H9 (cell line): ENCODE results near the gene NKG7. TPM values are rescaled to one million over a fixed set of nuclear protein-coding genes. Genes with fewer than 3 reads are reported as not detected.
A peak's percentile ranks its signal among the peaks of the same experiment; 100 is the strongest.

Source experiments
- DNase-seq: peaks from one replicate; pipeline ENCODE4 v3.0.0-alpha.2; 2017
- H2AFZ ChIP-seq: one replicate; pipeline ENCODE4 v1.6.1; 2013; ENCODE audit warnings: mild to moderate bottlenecking, low read length, control low read depth, moderate library complexity
- H2AK5ac ChIP-seq: 2 replicates; pipeline ENCODE4 v1.6.1; 2013; ENCODE audit warnings: low read length, control low read depth, mixed read lengths; ENCODE audit not compliant: insufficient read length
- H2BK120ac ChIP-seq: one replicate; pipeline ENCODE4 v1.6.1; 2013; ENCODE audit warnings: low read depth, mild to moderate bottlenecking, low read length, control low read depth, inconsistent platforms; ENCODE audit not compliant: poor library complexity, severe bottlenecking
- H2BK12ac ChIP-seq: 2 replicates; pipeline ENCODE4 v1.6.1; 2013; ENCODE audit warnings: low read length, control low read depth, mixed read lengths, low read depth; ENCODE audit not compliant: insufficient read length
- H2BK15ac ChIP-seq: 2 replicates; pipeline ENCODE4 v1.6.1; 2013; ENCODE audit warnings: low read depth, low read length, control low read depth
- H2BK20ac ChIP-seq: one replicate; pipeline ENCODE4 v1.6.1; 2013; ENCODE audit warnings: low read depth, mild to moderate bottlenecking, low read length, control low read depth, inconsistent platforms; ENCODE audit not compliant: poor library complexity, severe bottlenecking
- H2BK5ac ChIP-seq: 2 replicates; pipeline ENCODE4 v1.6.1; 2013; ENCODE audit warnings: low read length, control low read depth, mixed read lengths; ENCODE audit not compliant: insufficient read length
- H3K14ac ChIP-seq: 2 replicates; pipeline ENCODE4 v1.6.1; 2013; ENCODE audit warnings: low read length, control low read depth; ENCODE audit not compliant: insufficient read depth
- H3K18ac ChIP-seq: 2 replicates; pipeline ENCODE4 v1.6.1; 2013; ENCODE audit warnings: low read depth, mild to moderate bottlenecking, mixed read lengths, low read length, control low read depth; ENCODE audit not compliant: insufficient read length
- H3K23ac ChIP-seq: 2 replicates; pipeline ENCODE4 v1.6.1; 2013; ENCODE audit warnings: low read length, control low read depth, mixed read lengths, low read depth; ENCODE audit not compliant: insufficient read length
- H3K23me2 ChIP-seq: 2 replicates; pipeline ENCODE4 v1.6.1; 2013; ENCODE audit warnings: low read depth, mild to moderate bottlenecking, mixed read lengths, low read length, control low read depth; ENCODE audit not compliant: insufficient read length, poor library complexity, severe bottlenecking
- H3K27ac ChIP-seq: 2 replicates; pipeline ENCODE4 v1.5.1; 2013; ENCODE audit warnings: low read length, control low read depth, mixed read lengths, low read depth; ENCODE audit not compliant: insufficient read length
- H3K27me3 ChIP-seq: 2 replicates; pipeline ENCODE4 v1.6.1; 2013; ENCODE audit warnings: low read length, control low read depth, inconsistent platforms; ENCODE audit not compliant: insufficient read depth
- H3K4ac ChIP-seq: 2 replicates; pipeline ENCODE4 v1.6.1; 2013; ENCODE audit warnings: low read depth, mild to moderate bottlenecking, control low read depth, inconsistent platforms, low read length, moderate library complexity
- H3K4me1 ChIP-seq: 2 replicates; pipeline ENCODE4 v1.6.1; 2013; ENCODE audit warnings: low read length, control low read depth, inconsistent platforms; ENCODE audit not compliant: insufficient read depth
- H3K4me2 ChIP-seq: 2 replicates; pipeline ENCODE4 v1.6.1; 2013; ENCODE audit warnings: low read length, control low read depth, mixed read lengths; ENCODE audit not compliant: insufficient read length, insufficient read depth
- H3K56ac ChIP-seq: 2 replicates; pipeline ENCODE4 v1.6.1; 2013; ENCODE audit warnings: low read depth, mild to moderate bottlenecking, mixed read lengths, low read length, control low read depth; ENCODE audit not compliant: insufficient read length
- H3K79me1 ChIP-seq: 2 replicates; pipeline ENCODE4 v1.6.1; 2013; ENCODE audit warnings: low read depth, mild to moderate bottlenecking, moderate library complexity, low read length, control low read depth, inconsistent platforms; ENCODE audit not compliant: insufficient read depth, poor library complexity, severe bottlenecking
- H3K79me2 ChIP-seq: 2 replicates; pipeline ENCODE4 v1.6.1; 2013; ENCODE audit warnings: low read length, control low read depth, inconsistent platforms; ENCODE audit not compliant: insufficient read depth
- H3K9ac ChIP-seq: 2 replicates; pipeline ENCODE4 v1.6.1; 2013; ENCODE audit warnings: low read length, control low read depth, mixed read lengths; ENCODE audit not compliant: insufficient read length; ENCODE audit errors: extremely low read depth
- H3K9me3 ChIP-seq: one replicate; pipeline ENCODE4 v1.6.1; 2013; ENCODE audit warnings: low read depth, low read length, inconsistent platforms; ENCODE audit not compliant: control insufficient read depth
- H3T11ph ChIP-seq: one replicate; pipeline ENCODE4 v1.6.1; 2013; ENCODE audit warnings: mild to moderate bottlenecking, low read length, control low read depth, inconsistent platforms
- H4K20me1 ChIP-seq: one replicate; pipeline ENCODE4 v1.6.1; 2013; ENCODE audit not compliant: control insufficient read depth, insufficient read length, insufficient read depth
- H4K5ac ChIP-seq: 2 replicates; pipeline ENCODE4 v1.6.1; 2013; ENCODE audit warnings: low read depth, mild to moderate bottlenecking, mixed read lengths, low read length, control low read depth; ENCODE audit not compliant: insufficient read length
- H4K8ac ChIP-seq: replicated peaks from 2 replicates; pipeline ENCODE4 v1.6.1; 2013; ENCODE audit warnings: low read length, control low read depth, mixed read lengths, low read depth; ENCODE audit not compliant: insufficient read length
- H4K91ac ChIP-seq: 2 replicates; pipeline ENCODE4 v1.6.1; 2013; ENCODE audit warnings: low read depth, mild to moderate bottlenecking, moderate library complexity, mixed read lengths, low read length, control low read depth; ENCODE audit not compliant: insufficient read length
- H3K27ac Mint-ChIP-seq, 3 experiments: 2 replicates in 2 of 3; 3 replicates in 1 of 3; pipeline ENCODE4 v1.8.0; 2020 to 2021; ENCODE audit warnings: mixed read lengths in 3 of 3, mild to moderate bottlenecking in 1 of 3, moderate library complexity in 1 of 3
- H3K27me3 Mint-ChIP-seq: 2 replicates; pipeline ENCODE4 v1.8.0; 2021; ENCODE audit warnings: low read depth, mild to moderate bottlenecking, moderate library complexity, mixed read lengths
- H3K36me3 Mint-ChIP-seq, 3 experiments: 2 replicates in 2 of 3; 3 replicates in 1 of 3; pipeline ENCODE4 v1.8.0; 2020 to 2021; ENCODE audit warnings: low read depth in 3 of 3, mixed read lengths in 3 of 3; ENCODE audit not compliant: insufficient read depth in 1 of 3
- H3K4me1 Mint-ChIP-seq, 2 experiments: 2 replicates each; pipeline ENCODE4 v1.8.0; 2020; ENCODE audit warnings: mixed read lengths in 2 of 2
- H3K4me3 Mint-ChIP-seq, 2 experiments: 2 replicates in 1 of 2; 3 replicates in 1 of 2; pipeline ENCODE4 v1.8.0; 2020 to 2021; ENCODE audit warnings: mild to moderate bottlenecking in 2 of 2, mixed read lengths in 2 of 2, moderate library complexity in 1 of 2
- H3K9me3 Mint-ChIP-seq, 2 experiments: 2 replicates in 1 of 2; 3 replicates in 1 of 2; pipeline ENCODE4 v1.8.0; 2020; ENCODE audit warnings: mild to moderate bottlenecking in 2 of 2, mixed read lengths in 2 of 2, moderate library complexity in 1 of 2
- CTCF ChIP-seq: fragments of 200-600 bp; sonication (generic); conservative IDR thresholded peaks from 3 replicates; pipeline ENCODE4 v1.8.0; 2021; ENCODE audit warnings: antibody characterized with exemption, mild to moderate bottlenecking
- WGBS: extraction: QIAGEN DNeasy Blood & Tissue Kit; methylation state at CpG from one replicate; pipeline ENCODE4 v1.1.7; 2013; ENCODE audit warnings: missing lambda C conversion rate, low lambda C conversion rate, mixed read lengths; ENCODE audit not compliant: insufficient read length; ENCODE audit errors: extremely low coverage; 5-methylcytosine and 5-hydroxymethylcytosine counted together
- total RNA-seq: library from RNA; stranded (reverse); gene quantifications from 2 replicates; pipeline ENCODE4 v1.2.1, GENCODE V29; 2021

Gene NKG7
- total RNA-seq, 1 experiment from 2014 or later: not detected

- no CpG with 5 or more reads among the region's 19 CpGs for WGBS
- peak overlapping the region; percentile 77 to 89 for H3K4me3 Mint-ChIP-seq
- Histone ChIP-seq H2BK12ac (no peak overlapping the region), H3K79me1 (no peaks in the 10 kb centered on the region), H3K4me2 (peak overlapping the region; percentile 81), H3T11ph (no peak overlapping the region), H2BK120ac (no peak overlapping the region), H4K20me1 (no peaks in the 10 kb centered on the region), H3K27me3 (no peaks in the 10 kb centered on the region), H4K91ac (no peak overlapping the region), H2AK5ac (no peak overlapping the region), H2BK5ac (no peak overlapping the region), H3K23ac (no peak overlapping the region), H3K27ac (no peak overlapping the region), H3K4ac (no peak overlapping the region), H2BK20ac (no peak overlapping the region), H3K18ac (no peak overlapping the region), H3K56ac (no peak overlapping the region), H2AFZ (no peak overlapping the region), H4K5ac (no peak overlapping the region), H3K4me1 (peaks cover 14% of the 10 kb centered on the region), H3K23me2 (peaks cover 6% of the 10 kb centered on the region), H4K8ac (no peak overlapping the region), H3K9ac (no peak overlapping the region), H3K9me3 (no peaks in the 10 kb centered on the region), H2BK15ac (no peak overlapping the region), H3K14ac (no peak overlapping the region), H3K79me2 (no peaks in the 10 kb centered on the region)
- no peaks in the 10 kb centered on the region; a peak in 1 of 5 replicates for H3K9me3 Mint-ChIP-seq
- TF ChIP-seq CTCF: no peak; the same call in 2 of the 3 replicates
- H3K27ac Mint-ChIP-seq: no peak overlapping the region; a peak in 1 of 7 replicates
- peaks cover 19% of the 10 kb centered on the region for H3K27me3 Mint-ChIP-seq
- peaks cover 21 to 33% of the 10 kb centered on the region in 2 experiments for H3K4me1 Mint-ChIP-seq
- peaks cover 10 to 20% (median 17%) of the 10 kb centered on the region in 3 experiments for H3K36me3 Mint-ChIP-seq
- DNase-seq: no peak
Measured at GRCh38 chr19:51337861-51338562, 34.4 kb downstream of the NKG7 start.
